HepG2 (cell line): ENCODE measurements around the gene GTF2I. TPM values are rescaled to one million over a fixed set of nuclear protein-coding genes. Genes with fewer than 3 reads are reported as not detected.

ENCODE experiments used
- ASH2L ChIP-seq: fragments of 300-600, 200-600 bp; sonication (generic); IDR thresholded peaks from 2 replicates; pipeline ENCODE4 v1.7.0; 2017; ENCODE audit warnings: low read depth, mild to moderate bottlenecking, moderate library complexity, mixed read lengths, low read length; ENCODE audit not compliant: insufficient read length
- GATAD1 ChIP-seq: IDR thresholded peaks from 2 replicates; pipeline ENCODE4 v1.6.1; 2016; ENCODE audit warnings: missing genetic modification reagents, missing compliant biosample characterization
- NR1H2 ChIP-seq: sonication (generic); formaldehyde crosslinking; IDR thresholded peaks from 2 replicates; pipeline ENCODE4 v1.8.1; 2022; ENCODE audit warnings: low read depth, missing genetic modification reagents, borderline replicate concordance
- PHF21A ChIP-seq: sonication (generic); formaldehyde crosslinking; IDR thresholded peaks from 2 replicates; pipeline ENCODE4 v1.5.0; 2020; ENCODE audit warnings: mild to moderate bottlenecking, missing genetic modification reagents
- POGZ ChIP-seq: sonication (generic); formaldehyde crosslinking; IDR thresholded peaks from 2 replicates; pipeline ENCODE4 v1.4.0; 2020; ENCODE audit warnings: mild to moderate bottlenecking, missing genetic modification reagents
- POLR2A ChIP-seq, 2 experiments: IDR thresholded peaks; 2 replicates each; pipeline ENCODE4 v1.6.1; 2011; ENCODE audit warnings: low read depth in 2 of 2, low read length in 2 of 2, mild to moderate bottlenecking in 1 of 2, moderate library complexity in 1 of 2; ENCODE audit not compliant: insufficient read depth in 1 of 2
- RAD21 ChIP-seq: fragments of 450-650 bp; formaldehyde crosslinking; IDR thresholded peaks from 2 replicates; pipeline ENCODE4 v1.5.0; 2020; ENCODE audit warnings: mild to moderate bottlenecking
- SOX13 ChIP-seq, 3 experiments: fragments of 450-650 bp in 1 of 3; sonication (generic) in 1 of 3; formaldehyde crosslinking in 1 of 3; IDR thresholded peaks in 2 of 3; conservative IDR thresholded peaks in 1 of 3; 2 replicates each; pipeline versions ENCODE4 v1.5.0 to v1.6.1; 2016 to 2020; ENCODE audit warnings: antibody characterized with exemption in 1 of 3, mild to moderate bottlenecking in 1 of 3, missing compliant biosample characterization in 1 of 3, missing genetic modification reagents in 1 of 3, moderate library complexity in 1 of 3
- THYN1 ChIP-seq: sonication (generic); formaldehyde crosslinking; IDR thresholded peaks from 2 replicates; pipeline ENCODE4 v1.8.1; 2023; ENCODE audit warnings: low read depth, mild to moderate bottlenecking, moderate library complexity, missing genetic modification reagents, borderline replicate concordance
- YEATS2 ChIP-seq: sonication (generic); formaldehyde crosslinking; IDR thresholded peaks from 2 replicates; pipeline ENCODE4 v1.4.0; 2020; ENCODE audit warnings: missing genetic modification reagents, borderline replicate concordance
- YEATS4 ChIP-seq: sonication (generic); formaldehyde crosslinking; IDR thresholded peaks from 2 replicates; pipeline ENCODE4 v1.4.0; 2020; ENCODE audit warnings: missing genetic modification reagents, borderline replicate concordance
- ZBTB3 ChIP-seq: sonication (generic); formaldehyde crosslinking; IDR thresholded peaks from 2 replicates; pipeline ENCODE4 v1.4.0; 2020; ENCODE audit warnings: low read depth, mild to moderate bottlenecking, moderate library complexity, missing genetic modification reagents, borderline replicate concordance
- ZFP37 ChIP-seq: sonication (generic); formaldehyde crosslinking; IDR thresholded peaks from 2 replicates; pipeline ENCODE4 v1.4.0; 2020; ENCODE audit warnings: missing genetic modification reagents, borderline replicate concordance
- ZNF382 ChIP-seq: sonication (generic); formaldehyde crosslinking; IDR thresholded peaks from 2 replicates; pipeline ENCODE4 v1.5.0; 2020; ENCODE audit warnings: missing genetic modification reagents, mild to moderate bottlenecking, borderline replicate concordance
- ZNF44 ChIP-seq: sonication (generic); formaldehyde crosslinking; IDR thresholded peaks from 2 replicates; pipeline ENCODE4 v1.5.1; 2020; ENCODE audit warnings: mild to moderate bottlenecking, missing genetic modification reagents
- ZNF543 ChIP-seq: sonication (generic); formaldehyde crosslinking; IDR thresholded peaks from 2 replicates; pipeline ENCODE4 v1.4.0; 2020; ENCODE audit warnings: mild to moderate bottlenecking, missing genetic modification reagents
- ZNF678 ChIP-seq: sonication (generic); formaldehyde crosslinking; IDR thresholded peaks from 2 replicates; pipeline ENCODE4 v1.4.0; 2020; ENCODE audit warnings: mild to moderate bottlenecking, missing genetic modification reagents
- ZNF883 ChIP-seq: sonication (generic); formaldehyde crosslinking; IDR thresholded peaks from 2 replicates; pipeline ENCODE4 v1.5.1; 2020; ENCODE audit warnings: mild to moderate bottlenecking, missing genetic modification reagents; ENCODE audit errors: not compliant biosample characterization
- polyA plus RNA-seq, 8 experiments: library from polyadenylated mRNA; depleted of rRNA in 3 of 8; stranded (reverse) in 7 of 8; unstranded in 1 of 8; fragments of >200 nt; fragmentation: Illumina TruSeq in 4 of 8; extraction: Trizol in 4 of 8; gene quantifications; 2 replicates each; pipeline versions ENCODE4 v1.2.1 to v1.2.3, GENCODE V29; 2011 to 2016; ENCODE audit warnings: low read depth in 4 of 8, missing spikeins in 1 of 8, mixed read lengths in 1 of 8; ENCODE audit not compliant: insufficient read depth in 1 of 8
- total RNA-seq, 5 experiments: library from RNA; depleted of rRNA; stranded (reverse); fragments of >200 nt; fragmentation: Illumina TruSeq; extraction: Trizol; gene quantifications; 2 replicates each; pipeline ENCODE4 v1.2.3, GENCODE V29; 2016; ENCODE audit warnings: low read depth in 1 of 5
- TF ChIP-seq, protein P1 (sequence below): sonication (generic); formaldehyde crosslinking; IDR thresholded peaks from 2 replicates; pipeline ENCODE4 v1.5.1; 2020; ENCODE audit warnings: mild to moderate bottlenecking, missing genetic modification reagents, moderate library complexity
- TF ChIP-seq, protein P2 (sequence below): sonication (generic); formaldehyde crosslinking; IDR thresholded peaks from 2 replicates; pipeline ENCODE4 v1.8.0; 2022; ENCODE audit warnings: mild to moderate bottlenecking, missing genetic modification reagents, moderate library complexity
- TF ChIP-seq, protein P3 (sequence below): sonication (generic); formaldehyde crosslinking; IDR thresholded peaks from 2 replicates; pipeline ENCODE4 v1.4.0; 2020; ENCODE audit warnings: missing genetic modification reagents, borderline replicate concordance
- TF ChIP-seq, protein P4 (sequence below): sonication (generic); formaldehyde crosslinking; IDR thresholded peaks from 2 replicates; pipeline ENCODE4 v1.4.0; 2020; ENCODE audit warnings: mild to moderate bottlenecking, low read depth, missing genetic modification reagents

The GTF2I gene
- total and polyA plus RNA-seq, 2 of the 13 experiments (the other 11 are each of a cell fraction or from before 2014, with no cell fraction given) = 74.6 to 125 TPM

DNA sequence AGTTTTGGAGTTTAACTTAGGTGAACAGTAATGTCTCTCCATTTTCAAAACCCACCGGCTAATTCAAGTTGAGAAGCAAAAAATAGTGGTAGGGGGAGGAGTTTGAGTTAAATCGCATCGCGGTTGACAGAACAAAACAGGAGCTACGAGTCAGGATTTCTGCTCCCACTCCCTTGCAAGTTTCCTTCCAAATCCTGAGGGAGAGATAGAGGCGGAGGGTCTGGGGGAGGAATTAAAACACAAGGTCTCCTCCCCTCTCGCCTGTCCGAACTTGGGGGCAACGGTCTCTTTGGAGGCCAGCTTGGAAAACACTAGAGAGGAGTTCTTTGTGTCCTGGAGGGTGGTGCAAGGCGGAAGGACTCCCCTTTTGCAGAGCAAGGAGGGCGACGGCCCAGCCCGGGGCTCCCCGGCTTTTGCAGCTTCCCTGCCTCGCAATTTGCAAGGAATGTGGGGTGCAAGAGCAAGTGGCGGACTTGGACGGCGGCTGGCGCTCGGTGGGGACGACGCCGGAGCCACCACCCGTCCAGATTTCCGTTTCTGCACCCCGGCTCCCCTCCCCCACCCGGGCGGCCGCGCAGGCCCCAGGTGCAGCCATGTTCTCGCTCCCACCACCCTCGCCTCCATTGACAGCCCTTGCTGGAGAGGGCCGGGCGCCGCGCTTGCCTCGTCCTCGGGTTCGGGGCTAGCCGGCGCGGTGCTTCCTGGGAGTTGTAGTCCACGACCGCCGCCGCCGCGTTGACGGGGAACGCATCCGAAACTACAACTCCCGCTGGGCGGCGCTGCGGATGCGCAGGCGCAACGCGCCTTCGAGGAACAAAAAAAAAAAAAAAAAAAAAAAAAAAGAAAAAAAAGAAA, 454 bp upstream of the GTF2I start (continued):
- TF ChIP-seq, protein P1, sequence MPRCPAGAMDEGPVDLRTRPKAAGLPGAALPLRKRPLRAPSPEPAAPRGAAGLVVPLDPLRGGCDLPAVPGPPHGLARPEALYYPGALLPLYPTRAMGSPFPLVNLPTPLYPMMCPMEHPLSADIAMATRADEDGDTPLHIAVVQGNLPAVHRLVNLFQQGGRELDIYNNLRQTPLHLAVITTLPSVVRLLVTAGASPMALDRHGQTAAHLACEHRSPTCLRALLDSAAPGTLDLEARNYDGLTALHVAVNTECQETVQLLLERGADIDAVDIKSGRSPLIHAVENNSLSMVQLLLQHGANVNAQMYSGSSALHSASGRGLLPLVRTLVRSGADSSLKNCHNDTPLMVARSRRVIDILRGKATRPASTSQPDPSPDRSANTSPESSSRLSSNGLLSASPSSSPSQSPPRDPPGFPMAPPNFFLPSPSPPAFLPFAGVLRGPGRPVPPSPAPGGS (CRISPR knock-in tag) = no peak
- TF ChIP-seq POGZ (CRISPR knock-in tag) (peak; percentile 32; the same call in 1 of the 2 replicates), SOX13 (IDR thresholded peaks at IDR 0.05) (no peak), SOX13 (CRISPR knock-in tag; conservative IDR thresholded peaks at IDR 0.05 in 1 of 2, IDR thresholded peaks at IDR 0.05 in 1 of 2) (0 out of 4 replicates have a peak, but pooled peaks of 1 of the 2 experiments have one; percentile 15), NR1H2 (CRISPR knock-in tag) (no peak), ZNF678 (CRISPR knock-in tag) (0 out of 2 replicates have a peak, but pooled peaks have one; percentile 54), GATAD1 (peak; percentile 68), YEATS2 (CRISPR knock-in tag) (peak; percentile 63; the same call in 1 of the 2 replicates), PHF21A (peak; percentile 61), ZNF543 (CRISPR knock-in tag) (no peak; the same call in 1 of the 2 replicates), ZBTB3 (CRISPR knock-in tag) (peak; percentile 74; the same call in 1 of the 2 replicates), ASH2L (peak; percentile 45), YEATS4 (CRISPR knock-in tag) (peak; percentile 32; the same call in 1 of the 2 replicates), ZNF382 (CRISPR knock-in tag) (no peak), ZFP37 (no peak), RAD21 (peak; percentile 54; the same call in 1 of the 2 replicates), THYN1 (CRISPR knock-in tag) (no peak), ZNF883 (CRISPR knock-in tag) (no peak), ZNF44 (CRISPR knock-in tag) (no peak), POLR2A (IDR thresholded peaks at IDR 0.05; ENCODE audit: insufficient read depth in 1 of 2, low read depth in 2 of 2, low read length in 2 of 2) (peak; percentile 73)
- TF ChIP-seq, protein P2, sequence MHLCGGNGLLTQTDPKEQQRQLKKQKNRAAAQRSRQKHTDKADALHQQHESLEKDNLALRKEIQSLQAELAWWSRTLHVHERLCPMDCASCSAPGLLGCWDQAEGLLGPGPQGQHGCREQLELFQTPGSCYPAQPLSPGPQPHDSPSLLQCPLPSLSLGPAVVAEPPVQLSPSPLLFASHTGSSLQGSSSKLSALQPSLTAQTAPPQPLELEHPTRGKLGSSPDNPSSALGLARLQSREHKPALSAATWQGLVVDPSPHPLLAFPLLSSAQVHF (CRISPR knock-in tag) = no peak
- TF ChIP-seq, protein P3, sequence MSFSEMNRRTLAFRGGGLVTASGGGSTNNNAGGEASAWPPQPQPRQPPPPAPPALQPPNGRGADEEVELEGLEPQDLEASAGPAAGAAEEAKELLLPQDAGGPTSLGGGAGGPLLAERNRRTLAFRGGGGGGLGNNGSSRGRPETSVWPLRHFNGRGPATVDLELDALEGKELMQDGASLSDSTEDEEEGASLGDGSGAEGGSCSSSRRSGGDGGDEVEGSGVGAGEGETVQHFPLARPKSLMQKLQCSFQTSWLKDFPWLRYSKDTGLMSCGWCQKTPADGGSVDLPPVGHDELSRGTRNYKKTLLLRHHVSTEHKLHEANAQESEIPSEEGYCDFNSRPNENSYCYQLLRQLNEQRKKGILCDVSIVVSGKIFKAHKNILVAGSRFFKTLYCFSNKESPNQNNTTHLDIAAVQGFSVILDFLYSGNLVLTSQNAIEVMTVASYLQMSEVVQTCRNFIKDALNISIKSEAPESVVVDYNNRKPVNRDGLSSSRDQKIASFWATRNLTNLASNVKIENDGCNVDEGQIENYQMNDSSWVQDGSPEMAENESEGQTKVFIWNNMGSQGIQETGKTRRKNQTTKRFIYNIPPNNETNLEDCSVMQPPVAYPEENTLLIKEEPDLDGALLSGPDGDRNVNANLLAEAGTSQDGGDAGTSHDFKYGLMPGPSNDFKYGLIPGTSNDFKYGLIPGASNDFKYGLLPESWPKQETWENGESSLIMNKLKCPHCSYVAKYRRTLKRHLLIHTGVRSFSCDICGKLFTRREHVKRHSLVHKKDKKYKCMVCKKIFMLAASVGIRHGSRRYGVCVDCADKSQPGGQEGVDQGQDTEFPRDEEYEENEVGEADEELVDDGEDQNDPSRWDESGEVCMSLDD (CRISPR knock-in tag) = no peak
- TF ChIP-seq, protein P4, sequence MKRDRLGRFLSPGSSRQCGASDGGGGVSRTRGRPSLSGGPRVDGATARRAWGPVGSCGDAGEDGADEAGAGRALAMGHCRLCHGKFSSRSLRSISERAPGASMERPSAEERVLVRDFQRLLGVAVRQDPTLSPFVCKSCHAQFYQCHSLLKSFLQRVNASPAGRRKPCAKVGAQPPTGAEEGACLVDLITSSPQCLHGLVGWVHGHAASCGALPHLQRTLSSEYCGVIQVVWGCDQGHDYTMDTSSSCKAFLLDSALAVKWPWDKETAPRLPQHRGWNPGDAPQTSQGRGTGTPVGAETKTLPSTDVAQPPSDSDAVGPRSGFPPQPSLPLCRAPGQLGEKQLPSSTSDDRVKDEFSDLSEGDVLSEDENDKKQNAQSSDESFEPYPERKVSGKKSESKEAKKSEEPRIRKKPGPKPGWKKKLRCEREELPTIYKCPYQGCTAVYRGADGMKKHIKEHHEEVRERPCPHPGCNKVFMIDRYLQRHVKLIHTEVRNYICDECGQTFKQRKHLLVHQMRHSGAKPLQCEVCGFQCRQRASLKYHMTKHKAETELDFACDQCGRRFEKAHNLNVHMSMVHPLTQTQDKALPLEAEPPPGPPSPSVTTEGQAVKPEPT = no peak
